ENCODE results near the gene LGALSL. TPM values are rescaled to one million over a fixed set of nuclear protein-coding genes. Genes with fewer than 3 reads are reported as not detected.

Gene LGALSL
- total RNA-seq, 4 donors from 2014 or later: 81.9 to 231 (median 169) TPM

- no peak overlapping the region for H3K4me3 ChIP-seq (ENCODE audit: low read depth, poor library complexity, severe bottlenecking)
- 64 to 73% methylated on average over 2 of the region's 2 CpGs for WGBS, 2 donors
- intact Hi-C loops (cut with DNase I; ENCODE audit: low total_unique reads): no loop called here
- TF ChIP-seq POLR2A (IDR thresholded peaks at IDR 0.05): no peak
- TF ChIP-seq, protein P1, sequence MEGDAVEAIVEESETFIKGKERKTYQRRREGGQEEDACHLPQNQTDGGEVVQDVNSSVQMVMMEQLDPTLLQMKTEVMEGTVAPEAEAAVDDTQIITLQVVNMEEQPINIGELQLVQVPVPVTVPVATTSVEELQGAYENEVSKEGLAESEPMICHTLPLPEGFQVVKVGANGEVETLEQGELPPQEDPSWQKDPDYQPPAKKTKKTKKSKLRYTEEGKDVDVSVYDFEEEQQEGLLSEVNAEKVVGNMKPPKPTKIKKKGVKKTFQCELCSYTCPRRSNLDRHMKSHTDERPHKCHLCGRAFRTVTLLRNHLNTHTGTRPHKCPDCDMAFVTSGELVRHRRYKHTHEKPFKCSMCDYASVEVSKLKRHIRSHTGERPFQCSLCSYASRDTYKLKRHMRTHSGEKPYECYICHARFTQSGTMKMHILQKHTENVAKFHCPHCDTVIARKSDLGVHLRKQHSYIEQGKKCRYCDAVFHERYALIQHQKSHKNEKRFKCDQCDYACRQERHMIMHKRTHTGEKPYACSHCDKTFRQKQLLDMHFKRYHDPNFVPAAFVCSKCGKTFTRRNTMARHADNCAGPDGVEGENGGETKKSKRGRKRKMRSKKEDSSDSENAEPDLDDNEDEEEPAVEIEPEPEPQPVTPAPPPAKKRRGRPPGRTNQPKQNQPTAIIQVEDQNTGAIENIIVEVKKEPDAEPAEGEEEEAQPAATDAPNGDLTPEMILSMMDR (IDR thresholded peaks at IDR 0.05): no peak
- DNase-seq (ENCODE audit: low spot score in 2 of 2): peak in 1 of 2 donors; percentile 26
Observed at GRCh38 chr2:64447317-64448040, 6.5 kb upstream of the LGALSL start.

GRCh38 chr2:64448041-64448426 lies 5.9 kb upstream of the LGALSL start:
- no peak for TF ChIP-seq POLR2A (IDR thresholded peaks at IDR 0.05)
- TF ChIP-seq, protein P1 (IDR thresholded peaks at IDR 0.05): no peak
- DNase-seq (ENCODE audit: low spot score in 2 of 2): no peak
- intact Hi-C loops (cut with DNase I; ENCODE audit: low total_unique reads): no loop called here
- no peak overlapping the region for H3K4me3 ChIP-seq (ENCODE audit: low read depth, poor library complexity, severe bottlenecking)
- WGBS, 2 donors: 47 to 60% methylated on average over 7 of the region's 7 CpGs

DNA sequence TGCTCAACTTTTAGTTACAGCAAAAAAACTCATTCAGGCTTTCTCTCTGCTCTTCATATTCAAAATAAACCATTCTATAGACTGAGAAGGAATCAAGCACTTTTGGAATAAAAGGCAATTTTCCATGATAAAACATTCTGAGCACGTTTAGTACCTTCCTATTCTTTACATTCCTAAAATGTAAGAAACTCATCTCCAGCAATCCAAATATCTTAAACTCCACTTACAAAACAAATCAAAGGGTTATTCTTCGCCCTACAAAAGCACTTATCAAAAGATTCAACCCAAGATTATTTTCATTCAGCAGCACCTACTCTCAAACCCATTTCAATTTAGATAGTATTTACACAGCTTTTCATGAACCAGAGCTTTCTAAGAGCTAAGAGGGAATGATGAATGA lies 2.9 kb upstream of the LGALSL start:
- intact Hi-C loops (cut with DNase I; ENCODE audit: low total_unique reads): no loop called here
- no peak for TF ChIP-seq POLR2A (IDR thresholded peaks at IDR 0.05)
- TF ChIP-seq, protein P1 (IDR thresholded peaks at IDR 0.05): no peak
- H3K4me3 ChIP-seq (ENCODE audit: low read depth, poor library complexity, severe bottlenecking): no peak overlapping the region
- WGBS, 2 donors: 91 to 92% methylated on average over 2 of the region's 2 CpGs
- no peak for DNase-seq (ENCODE audit: low spot score in 2 of 2)

DNA sequence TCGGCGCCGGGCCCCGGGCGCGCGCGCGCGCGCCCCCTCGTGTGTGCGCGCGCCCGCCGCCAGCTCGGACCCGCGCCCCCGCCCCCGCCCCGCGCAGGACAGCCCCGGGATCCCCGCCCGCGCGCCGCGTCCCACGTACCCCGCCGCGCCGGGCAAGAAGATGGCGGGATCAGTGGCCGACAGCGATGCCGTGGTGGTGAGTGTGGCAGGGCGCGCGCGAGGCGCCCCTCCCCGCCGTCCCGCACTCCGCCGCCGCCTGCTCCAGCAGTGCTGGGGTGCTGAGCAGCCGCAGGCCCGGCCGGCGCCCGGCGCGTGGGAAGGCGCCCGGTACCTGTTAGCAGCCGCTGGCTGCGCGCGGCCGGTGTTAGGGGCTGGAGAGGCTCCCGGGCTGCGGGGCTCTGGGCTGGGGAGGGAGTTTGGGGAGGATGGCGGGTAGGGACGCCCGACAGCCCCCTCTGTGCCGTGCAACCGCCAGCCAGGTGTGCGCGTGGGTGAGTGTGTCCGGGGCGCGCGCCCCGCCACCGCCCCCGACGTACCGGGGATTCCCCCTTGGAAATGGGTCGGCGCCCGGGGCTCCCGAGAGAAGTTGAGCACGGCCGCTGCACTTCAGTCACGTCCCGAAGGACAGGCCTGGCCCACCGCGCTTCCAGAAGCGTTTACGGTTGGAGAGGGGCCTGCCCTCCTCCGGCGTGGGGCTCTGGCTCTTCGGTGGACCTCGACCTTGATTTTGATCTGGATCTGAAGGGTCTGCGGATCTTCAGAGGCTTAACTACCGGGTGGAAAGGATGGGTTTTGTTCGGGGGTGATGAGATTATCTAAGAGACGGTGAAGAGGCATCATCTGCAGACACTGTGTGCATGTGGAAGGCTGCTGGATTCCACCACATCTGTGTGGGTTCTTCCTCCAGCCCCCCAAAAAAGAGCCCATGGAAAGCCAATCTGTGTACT lies 697 bp downstream of the LGALSL start:
- intact Hi-C loops (cut with DNase I; ENCODE audit: low total_unique reads): no loop called here
- 7 to 8% methylated on average over 26 to 56 of the region's 103 CpGs for WGBS, 2 donors
- TF ChIP-seq POLR2A (IDR thresholded peaks at IDR 0.05): no peak
- TF ChIP-seq, protein P1 (IDR thresholded peaks at IDR 0.05): no peak

DNA sequence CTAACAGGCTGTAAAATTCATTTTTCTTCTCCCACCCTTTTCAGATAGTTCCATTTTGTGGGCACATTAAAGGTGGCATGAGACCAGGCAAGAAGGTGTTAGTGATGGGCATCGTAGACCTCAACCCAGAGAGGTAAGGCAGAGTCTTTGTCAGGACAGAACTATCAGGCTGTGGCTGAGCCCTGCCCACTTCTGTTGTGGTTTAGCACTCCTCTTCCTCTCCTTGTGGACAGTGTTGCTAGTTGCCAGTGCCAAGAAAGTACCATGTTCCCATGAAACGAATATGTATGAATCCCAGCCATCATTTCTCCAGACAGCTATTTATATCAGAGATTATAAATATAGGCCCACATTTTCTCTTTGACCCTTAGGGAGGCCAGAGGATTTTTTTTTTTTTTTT lies 1.6 kb downstream of the LGALSL start:
- WGBS, 2 donors: 52 to 63% methylated on average over 2 of the region's 2 CpGs
- intact Hi-C loops (cut with DNase I; ENCODE audit: low total_unique reads): no loop called here
- H3K4me3 ChIP-seq (ENCODE audit: low read depth, poor library complexity, severe bottlenecking): no peak overlapping the region
- TF ChIP-seq, protein P1 (IDR thresholded peaks at IDR 0.05): no peak
- TF ChIP-seq POLR2A (IDR thresholded peaks at IDR 0.05): no peak
- DNase-seq (ENCODE audit: low spot score in 2 of 2): no peak

More for the DNA sequence above, 697 bp downstream of the LGALSL start:
- peak overlapping the region; percentile 81 for H3K4me3 ChIP-seq (ENCODE audit: low read depth, poor library complexity, severe bottlenecking)
- peak in 1 of 2 donors; percentile 90 for DNase-seq (ENCODE audit: low spot score in 2 of 2)
